ENCODE data around the gene ENHO. TPM values are rescaled to one million over a fixed set of nuclear protein-coding genes. Genes with fewer than 3 reads are reported as not detected.

Gene ENHO
- total and polyA plus RNA-seq, 2 donors (not counting 1 experiment from before 2014, with no cell fraction given): not detected

GRCh38 chr9:34475097-34475496, 47.7 kb downstream of the ENHO start:
- POLR2A ChIA-PET: no interaction called here
- Mint-ChIP-seq H3K27me3 (peaks cover 34% of the 10 kb centered on the region), H3K4me3 (no peak overlapping the region), H3K9me3 (ENCODE audit: insufficient read depth) (no peaks in the 10 kb centered on the region), H3K27ac (no peak overlapping the region), H3K4me1 (no peaks in the 10 kb centered on the region)
- WGBS (ENCODE audit: insufficient coverage): 34% methylated on average over 3 of the region's 3 CpGs
- Histone ChIP-seq H4K20me1 (ENCODE audit: control insufficient read depth, insufficient read depth, low read length, poor library complexity, severe bottlenecking) (no peaks in the 10 kb centered on the region), H3K27me3 (replicated peaks in 1 of 4; ENCODE audit: control extremely low read depth in 1 of 4, control insufficient read depth in 3 of 4, insufficient read depth in 4 of 4, low read length in 3 of 4) (peaks cover 0 to 29% (median 2%) of the 10 kb centered on the region in 4 experiments), H3K9me3 (ENCODE audit: control extremely low read depth in 1 of 3, control insufficient read depth in 2 of 3, insufficient read depth in 1 of 3, low read length in 2 of 3) (no peaks in the 10 kb centered on the region), H3K4me2 (replicated peaks; ENCODE audit: low read depth, low read length, poor library complexity, severe bottlenecking) (no peak overlapping the region), H3K9ac (ENCODE audit: low read length) (no peak overlapping the region), H2AFZ (ENCODE audit: insufficient read depth, low read depth, low read length, poor library complexity, severe bottlenecking) (no peak overlapping the region), H3K36me3 (replicated peaks in 1 of 2; ENCODE audit: control extremely low read depth in 1 of 2, control insufficient read depth in 1 of 2, extremely low read depth in 1 of 2, insufficient read depth in 2 of 2, low read length in 1 of 2) (no peaks in the 10 kb centered on the region), H3K4me1 (ENCODE audit: control insufficient read depth in 2 of 2, insufficient read depth in 2 of 2, low read length in 2 of 2) (no peaks in the 10 kb centered on the region), H3K27ac (ENCODE audit: low read length in 2 of 2) (no peak overlapping the region), H3K79me2 (ENCODE audit: control insufficient read depth, insufficient read depth, low read length) (no peaks in the 10 kb centered on the region), H3K4me3 (ENCODE audit: control extremely low read depth in 1 of 5, extremely low read depth in 1 of 5, insufficient read depth in 1 of 5, low read depth in 2 of 5, low read length in 4 of 5) (no peak overlapping the region)
- CTCF ChIA-PET: interaction anchor here (1.7 kb wide), 1 partner anchor 117 kb away, joined by 5 read pairs; no protein-coding TSS in a partner anchor
- intact Hi-C loops (cut with micrococcal nuclease): no loop called here
- TF ChIP-seq CTCF (IDR thresholded peaks at IDR 0.05) (no peak), EZH2 (IDR thresholded peaks at IDR 0.05; ENCODE audit: borderline replicate concordance, insufficient read depth, low read depth, low read length, poor library complexity, severe bottlenecking) (no peak)
- DNase-seq: no peak
- ATAC-seq (ENCODE audit: low read depth): no peak

Small RNA genes lying within 50 kb of the gene (small RNA-seq; reads per million reads assigned to genes)
- gene RN7SKP24 (ENCODE audit: insufficient read length, low read depth, low replicate concordance): not detected

Other genes with a start within 250 kb of the ENHO start
- 0.79 and 0.87 TPM in 2 replicates for gene KIF24, start 193.7 kb downstream of the ENHO start, total RNA-seq
- 0.07 and 0.09 TPM in 2 replicates for gene KIF24, start 193.7 kb downstream of the ENHO start, polyA plus RNA-seq
- 16.1 and 20.4 TPM in 2 replicates for gene NUDT2, start 193.4 kb downstream of the ENHO start, total RNA-seq
- gene NUDT2, start 193.4 kb downstream of the ENHO start, polyA plus RNA-seq: 12.2 and 14.7 TPM in 2 replicates
- gene MYORG, start 146.1 kb downstream of the ENHO start, total RNA-seq: 0.37 and 0.49 TPM in 2 replicates
- 0.25 and 0.27 TPM in 2 replicates for gene MYORG, start 146.1 kb downstream of the ENHO start, polyA plus RNA-seq
- 16.0 and 17.3 TPM in 2 replicates for gene FAM219A, start 64.4 kb downstream of the ENHO start, total RNA-seq
- 12.6 and 12.9 TPM in 2 replicates for gene FAM219A, start 64.4 kb downstream of the ENHO start, polyA plus RNA-seq
- not detected in 2 replicates for gene DNAI1, start 64.2 kb downstream of the ENHO start, total RNA-seq
- not detected in 2 replicates for gene DNAI1, start 64.2 kb downstream of the ENHO start, polyA plus RNA-seq
- gene CNTFR, start 66.7 kb upstream of the ENHO start, total RNA-seq: not detected in 2 replicates
- gene CNTFR, start 66.7 kb upstream of the ENHO start, polyA plus RNA-seq: not detected in 2 replicates
- 20.2 and 21.7 TPM in 2 replicates for gene RPP25L, start 89.1 kb upstream of the ENHO start, total RNA-seq
- 14.8 and 27.0 TPM in 2 replicates for gene RPP25L, start 89.1 kb upstream of the ENHO start, polyA plus RNA-seq
- gene DCTN3, start 97.5 kb upstream of the ENHO start, total RNA-seq: 48.2 and 55.3 TPM in 2 replicates
- 56.4 and 75.0 TPM in 2 replicates for gene DCTN3, start 97.5 kb upstream of the ENHO start, polyA plus RNA-seq
- not detected in 2 replicates for gene ARID3C, start 106.1 kb upstream of the ENHO start, total RNA-seq
- not detected in 2 replicates for gene ARID3C, start 106.1 kb upstream of the ENHO start, polyA plus RNA-seq
- 21.4 and 23.0 TPM in 2 replicates for gene SIGMAR1, start 114.8 kb upstream of the ENHO start, total RNA-seq
- 18.9 and 30.7 TPM in 2 replicates for gene SIGMAR1, start 114.8 kb upstream of the ENHO start, polyA plus RNA-seq
- 96.6 and 111 TPM in 2 replicates for gene GALT, start 123.7 kb upstream of the ENHO start, total RNA-seq
- 163 and 167 TPM in 2 replicates for gene GALT, start 123.7 kb upstream of the ENHO start, polyA plus RNA-seq
- 47.3 and 52.1 TPM in 2 replicates for gene IL11RA, start 129.2 kb upstream of the ENHO start, total RNA-seq
- gene IL11RA, start 129.2 kb upstream of the ENHO start, polyA plus RNA-seq: 58.0 and 69.3 TPM in 2 replicates
- gene CCL27, start 139.7 kb upstream of the ENHO start, total RNA-seq: not detected in 2 replicates
- gene CCL27, start 139.7 kb upstream of the ENHO start, polyA plus RNA-seq: not detected in 2 replicates
- not detected in 2 replicates for gene CCL19, start 168.3 kb upstream of the ENHO start, total RNA-seq
- 0.26 TPM in 1 of 2 replicates, not detected in the other for gene CCL19, start 168.3 kb upstream of the ENHO start, polyA plus RNA-seq
- not detected in 2 replicates for gene CCL21, start 187.1 kb upstream of the ENHO start, total RNA-seq
- gene CCL21, start 187.1 kb upstream of the ENHO start, polyA plus RNA-seq: not detected in 2 replicates

Data from B cell (primary cell).